ENCODE results near the gene TBC1D24.

Gene TBC1D24

GRCh38 chr16:2450975-2451381 lies 23.9 kb upstream of the TBC1D24 start:
- DNase-seq, result no peak

DNA sequence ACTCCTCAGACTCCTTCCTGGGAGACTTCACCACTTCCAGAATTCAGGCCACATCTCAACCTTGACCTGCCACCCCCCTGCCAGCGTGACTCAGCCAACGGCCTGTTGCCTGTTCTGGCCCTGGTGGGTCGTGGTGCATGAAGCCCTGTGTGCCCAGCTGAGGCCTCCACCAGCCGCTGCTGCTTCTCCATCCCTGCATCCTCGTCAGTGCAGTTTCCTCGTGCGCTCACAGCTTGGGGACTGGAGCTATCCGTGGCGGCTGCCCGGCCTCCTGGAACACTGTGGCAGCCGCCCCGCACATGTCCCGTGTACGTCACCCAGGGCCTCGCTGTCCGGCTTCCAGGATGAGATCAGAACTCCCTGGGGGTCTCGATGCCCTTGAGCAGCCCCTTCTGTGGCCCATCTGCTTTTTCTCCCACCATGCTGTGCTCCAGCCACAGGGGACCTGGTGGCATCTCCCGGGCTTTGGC lies 23.0 kb upstream of the TBC1D24 start:
- DNase-seq, result no peak

- no peak for DNase-seq
Observed at GRCh38 chr16:2452650-2453049, 22.3 kb upstream of the TBC1D24 start.

- no peak for DNase-seq
Observed at GRCh38 chr16:2455081-2455845, 19.7 kb upstream of the TBC1D24 start.

- no peak for DNase-seq
Observed at GRCh38 chr16:2456551-2457153, 18.3 kb upstream of the TBC1D24 start.

DNA sequence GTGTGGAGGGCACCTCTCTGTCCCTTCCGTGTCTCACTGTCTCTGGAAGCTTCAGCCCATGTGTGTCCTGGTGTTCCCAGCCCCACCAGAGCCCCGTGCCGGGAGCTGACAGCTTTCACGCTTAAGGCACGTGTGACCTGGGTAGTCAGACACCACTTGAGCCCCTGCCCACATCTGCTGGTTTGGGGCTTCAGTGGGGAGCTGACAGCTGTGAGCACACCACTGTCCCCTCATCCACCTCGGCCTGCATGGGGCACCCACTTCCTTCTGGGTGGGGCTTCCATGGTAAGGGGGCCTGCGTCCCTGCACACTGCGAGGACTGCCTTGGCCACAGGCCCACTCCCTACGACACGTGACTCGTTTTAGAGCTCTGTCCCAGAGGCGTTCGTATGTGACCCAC lies 17.7 kb upstream of the TBC1D24 start:
- no peak for DNase-seq

DNA sequence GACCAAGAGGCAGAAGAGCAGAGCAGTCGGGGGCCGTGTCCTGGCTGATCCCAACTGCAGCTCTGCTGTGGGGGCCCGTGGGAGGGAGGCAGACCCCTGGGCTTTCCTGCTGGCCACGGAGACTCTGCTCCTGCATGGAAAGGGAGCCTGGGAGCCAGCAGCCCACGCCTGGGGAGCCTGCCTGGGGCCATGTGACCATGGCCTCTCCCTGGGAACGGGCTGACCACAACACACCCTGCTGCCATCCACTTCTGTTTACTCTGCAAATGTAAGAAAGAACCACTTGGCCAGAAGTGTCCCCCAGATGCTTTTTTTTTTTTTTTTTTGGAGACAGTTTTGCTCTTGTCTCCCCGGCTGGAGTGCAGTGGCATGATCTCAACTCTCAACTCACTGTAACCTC lies 17.0 kb upstream of the TBC1D24 start:
- DNase-seq, result no peak

GRCh38 chr16:2458887-2459646 lies 15.9 kb upstream of the TBC1D24 start:
- DNase-seq, result no peak

DNA sequence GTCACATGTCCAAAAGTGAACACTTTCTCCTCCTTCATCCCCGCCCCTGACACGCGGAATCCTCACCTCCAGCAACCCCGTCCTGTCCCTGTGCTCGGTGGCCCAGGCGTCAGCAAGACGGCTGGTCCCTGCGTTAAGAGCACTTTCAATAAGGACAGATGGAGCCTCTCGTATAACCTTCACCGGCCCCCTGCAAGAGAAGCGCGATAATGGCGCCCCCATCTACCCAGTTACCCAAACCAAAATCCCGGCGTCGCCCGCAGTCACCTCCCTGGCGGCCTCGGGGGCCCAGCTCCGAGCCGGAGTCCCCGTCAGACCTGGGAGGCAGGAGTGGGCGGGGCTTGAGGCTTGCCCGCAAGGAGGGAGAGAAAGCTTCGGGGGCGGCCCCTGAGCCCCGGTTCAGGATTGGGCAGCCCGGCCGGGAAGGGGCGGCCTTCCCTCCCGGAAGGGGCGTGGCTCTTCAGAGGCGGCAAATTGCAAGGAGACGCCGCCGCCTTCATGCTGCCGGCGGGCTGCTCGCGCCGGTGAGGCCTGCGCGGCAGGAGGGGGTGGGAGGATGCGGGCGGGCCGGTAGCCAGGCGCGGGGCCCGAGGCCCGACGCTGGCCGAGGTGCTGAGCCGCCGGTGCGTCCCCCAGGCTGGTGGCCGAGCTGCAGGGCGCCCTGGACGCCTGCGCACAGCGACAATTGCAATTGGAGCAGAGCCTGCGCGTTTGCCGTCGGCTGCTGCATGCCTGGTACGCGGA lies 15.1 kb upstream of the TBC1D24 start, which contains the start of gene TEDC2:
TSS of gene TEDC2 (plus strand) at position 463 of the 744 bp plus-strand sequence. CDS start at position 499, 36 bp downstream.
- peak; percentile 93 for DNase-seq

DNA sequence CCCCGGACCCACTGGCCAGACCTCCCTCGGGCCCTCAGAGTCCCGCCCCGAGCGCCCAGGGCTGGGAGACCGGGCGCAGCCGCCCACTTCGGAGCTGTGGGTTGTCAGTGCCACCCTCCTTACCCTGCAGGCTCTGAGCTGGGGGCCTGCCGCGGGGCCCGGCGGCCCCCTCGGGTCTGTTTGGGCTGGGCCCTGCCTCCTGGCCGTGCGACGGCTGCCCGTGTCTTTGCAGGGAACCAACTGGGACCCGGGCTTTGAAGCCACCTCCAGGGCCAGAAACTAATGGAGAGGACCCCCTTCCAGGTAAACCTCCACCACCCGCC lies 14.6 kb upstream of the TBC1D24 start:
- no peak for DNase-seq

DNA sequence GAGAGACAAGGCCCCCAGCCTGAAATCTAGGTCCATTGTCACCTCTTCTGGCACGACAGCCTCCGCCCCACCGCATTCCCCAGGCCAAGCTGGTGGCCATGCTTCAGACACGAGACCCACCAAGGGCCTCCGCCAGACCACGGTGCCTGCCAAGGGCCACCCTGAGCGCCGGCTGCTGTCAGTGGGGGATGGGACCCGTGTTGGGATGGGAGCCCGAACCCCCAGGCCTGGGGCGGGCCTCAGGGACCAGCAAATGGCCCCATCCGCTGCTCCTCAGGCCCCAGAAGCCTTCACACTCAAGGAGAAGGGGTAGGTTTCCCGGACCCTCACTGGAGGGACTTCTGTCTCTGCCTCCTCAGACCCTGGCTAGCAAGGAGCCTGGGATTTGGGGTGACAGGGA lies 14.0 kb upstream of the TBC1D24 start:
- DNase-seq, result no peak

GRCh38 chr16:2462031-2462866 lies 12.7 kb upstream of the TBC1D24 start:
- no peak for DNase-seq

GRCh38 chr16:2464333-2464732 lies 10.6 kb upstream of the TBC1D24 start:
- DNase-seq, result no peak

DNA sequence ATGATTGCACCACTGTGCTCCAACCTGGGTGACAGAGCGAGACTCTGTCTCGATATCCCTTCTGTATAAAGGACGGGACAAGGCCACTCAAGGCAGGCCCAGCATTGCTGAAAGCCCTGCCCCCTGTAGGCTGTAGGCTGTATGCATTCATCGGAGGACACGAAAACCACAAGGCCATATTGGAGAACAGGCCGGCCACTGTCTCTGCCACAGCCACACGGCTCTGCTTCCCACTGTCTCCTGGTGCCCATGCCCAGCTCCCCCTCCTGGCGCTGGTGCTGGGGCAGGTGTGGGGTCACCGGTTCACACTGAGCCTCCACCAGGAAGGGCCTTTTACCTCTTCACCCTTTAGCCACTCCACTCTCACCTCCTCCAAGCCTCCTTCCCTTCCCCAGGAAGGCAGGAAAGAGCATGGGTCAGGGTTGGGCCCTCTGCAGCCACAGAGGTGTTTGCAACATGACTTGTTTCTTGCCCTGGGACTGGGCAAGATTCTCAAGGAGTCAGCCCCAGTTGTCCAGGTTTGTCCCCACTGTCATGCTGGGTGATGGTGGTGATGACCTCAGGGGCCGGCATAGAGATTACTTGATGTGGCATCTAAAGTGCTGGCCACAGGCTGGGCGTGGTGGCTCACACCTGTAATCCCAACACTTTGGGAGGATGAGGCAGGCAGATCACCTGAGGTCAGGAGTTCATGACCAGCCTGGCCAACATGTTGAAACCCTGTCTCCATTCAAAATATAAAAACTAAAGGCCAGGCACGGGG lies 9.1 kb upstream of the TBC1D24 start:
- DNase-seq, result no peak

- DNase-seq, result no peak
Observed at GRCh38 chr16:2466667-2467527, 8.0 kb upstream of the TBC1D24 start.

DNA sequence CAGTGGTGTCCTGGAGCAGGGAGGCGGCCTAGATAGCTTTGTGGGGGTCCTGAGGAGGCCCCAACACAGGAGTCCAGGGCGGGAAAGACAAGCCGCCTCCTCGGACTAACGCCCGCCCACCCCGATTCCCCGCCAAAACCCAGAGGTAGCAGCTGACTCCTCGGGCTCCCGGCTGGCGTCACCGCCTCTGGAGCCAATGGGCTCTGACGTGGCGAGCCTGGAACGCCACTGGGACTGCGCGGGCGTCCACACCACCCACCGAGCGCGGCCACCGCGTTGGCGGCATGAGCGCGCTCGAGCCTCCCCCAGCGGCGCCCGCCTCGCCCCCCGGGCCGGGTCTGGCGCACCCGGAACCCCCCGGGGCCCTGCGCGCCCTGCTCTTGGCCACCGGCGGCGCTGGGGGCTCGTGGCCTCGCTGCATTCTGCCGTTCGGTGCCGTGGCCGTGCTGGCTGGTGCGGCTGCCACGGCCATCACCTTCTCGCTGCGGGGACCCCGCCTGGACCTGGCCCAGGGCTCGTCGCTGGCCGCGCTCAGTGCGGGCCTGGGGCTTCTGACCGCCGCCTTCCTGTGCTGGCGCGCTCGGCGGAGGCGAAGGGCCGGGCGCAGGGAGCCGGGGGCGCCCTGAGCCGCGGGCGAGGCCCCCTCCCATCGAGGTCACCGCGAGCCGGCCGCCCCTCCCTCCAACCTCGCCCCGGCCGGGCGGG lies 7.2 kb upstream of the TBC1D24 start:
- DNase-seq, result peak; percentile 85

- DNase-seq, result no peak
Observed at GRCh38 chr16:2468233-2468724, 6.6 kb upstream of the TBC1D24 start.

GRCh38 chr16:2468725-2469398 lies 6.1 kb upstream of the TBC1D24 start:
- DNase-seq, result peak; percentile 89

All from DMS79 (cell line).